Activated CD8-positive, alpha-beta T cell treated with anti-CD3 and anti-CD28 coated beads for 36 hours (primary cell): ENCODE measurements around the gene MYO9B. TPM values are rescaled to one million over a fixed set of nuclear protein-coding genes. Genes with fewer than 3 reads are reported as not detected.

ENCODE experiments used
- ATAC-seq: fragments of 200-7000 bp; cut with Tn5 transposase; one replicate; pipeline ENCODE4 v1.10.0; 2021; ENCODE audit warnings: mild to moderate bottlenecking, moderate library complexity
- CTCF ChIA-PET: fragments of 350-600 bp; sonication (Branson Sonifier 250); formaldehyde crosslinking; loops from one replicate; lab custom pipeline; 2021; ENCODE audit warnings: antibody characterized with exemption; lab: Charles Lee
- POLR2A ChIA-PET: fragments of 350-600 bp; sonication (Branson Sonifier 250); formaldehyde crosslinking; loops from one replicate; lab custom pipeline; 2021; ENCODE audit warnings: antibody characterized with exemption; lab: Charles Lee
- DNase-seq: peaks from one replicate; pipeline ENCODE4 v3.0.0-alpha.2; 2020
- H3K27ac Mint-ChIP-seq: one replicate; pipeline ENCODE4 v1.8.0; 2021; ENCODE audit warnings: mild to moderate bottlenecking, mixed read lengths
- H3K27me3 Mint-ChIP-seq: one replicate; pipeline ENCODE4 v1.8.0; 2021; ENCODE audit warnings: mixed read lengths
- H3K36me3 Mint-ChIP-seq: one replicate; pipeline ENCODE4 v1.8.0; 2021; ENCODE audit warnings: low read depth, mixed read lengths
- H3K4me1 Mint-ChIP-seq: one replicate; pipeline ENCODE4 v1.8.0; 2021; ENCODE audit warnings: low read depth, mixed read lengths
- H3K4me3 Mint-ChIP-seq: one replicate; pipeline ENCODE4 v1.8.0; 2021; ENCODE audit warnings: mild to moderate bottlenecking, moderate library complexity, mixed read lengths
- H3K9me3 Mint-ChIP-seq: one replicate; pipeline ENCODE4 v1.8.0; 2021; ENCODE audit warnings: mixed read lengths
- CTCF ChIP-seq: fragments of 200-600 bp; IDR thresholded peaks from one replicate; pipeline ENCODE4 v1.8.0; 2022; ENCODE audit warnings: antibody characterized with exemption, mild to moderate bottlenecking
- intact Hi-C: fragments of 100-400 bp; cut with micrococcal nuclease; formaldehyde crosslinking; loops from one replicate; pipeline ENCODE4 v1.10.0; 2022
- total RNA-seq, 2 experiments: library from RNA; stranded (reverse); gene quantifications; one replicate each; pipeline ENCODE4 v1.2.3, GENCODE V29; 2021

MYO9B gene
- 100 to 1,000 TPM; 111 to 112 TPM for total RNA-seq

- Mint-ChIP-seq H3K36me3 (peaks cover 45% of the 10 kb centered on the region), H3K4me3 (peak within 1 kb of the TSS; percentile 98), H3K27ac (peak within 1 kb of the TSS; percentile 98), H3K4me1 (peaks cover 54% of the 10 kb centered on the region), H3K9me3 (no peaks in the 10 kb centered on the region), H3K27me3 (no peaks in the 10 kb centered on the region)
- ChIA-PET CTCF (interaction anchor here (0.6 to 1.0 kb wide), 2 partner anchors 108 to 173 kb away, joined by 3 read pairs; no protein-coding TSS in a partner anchor), POLR2A (interaction anchor here (0.9 to 1.5 kb wide), 7 partner anchors 10 to 490 kb away, joined by 3 to 11 read pairs (median 5); no protein-coding TSS in a partner anchor)
- TF ChIP-seq CTCF = no peak
- intact Hi-C loops = loop anchor here (10.0 kb wide), 1 partner anchor 150 kb away; the partner anchor contains the start of gene OCEL1
- ATAC-seq = peak; percentile 90
- peak; percentile 99 for DNase-seq
Observed at GRCh38 chr19:17075035-17075863, at the start of gene MYO9B, which contains the start of gene HAUS8. Gene MYO9B, plus strand, starts transcription at chr19:17075777. Its CDS starts 25,941 bp downstream, at chr19:17101718. Gene HAUS8, minus strand, starts transcription at chr19:17075452. Its CDS starts 30 bp downstream, at chr19:17075422.

DNA sequence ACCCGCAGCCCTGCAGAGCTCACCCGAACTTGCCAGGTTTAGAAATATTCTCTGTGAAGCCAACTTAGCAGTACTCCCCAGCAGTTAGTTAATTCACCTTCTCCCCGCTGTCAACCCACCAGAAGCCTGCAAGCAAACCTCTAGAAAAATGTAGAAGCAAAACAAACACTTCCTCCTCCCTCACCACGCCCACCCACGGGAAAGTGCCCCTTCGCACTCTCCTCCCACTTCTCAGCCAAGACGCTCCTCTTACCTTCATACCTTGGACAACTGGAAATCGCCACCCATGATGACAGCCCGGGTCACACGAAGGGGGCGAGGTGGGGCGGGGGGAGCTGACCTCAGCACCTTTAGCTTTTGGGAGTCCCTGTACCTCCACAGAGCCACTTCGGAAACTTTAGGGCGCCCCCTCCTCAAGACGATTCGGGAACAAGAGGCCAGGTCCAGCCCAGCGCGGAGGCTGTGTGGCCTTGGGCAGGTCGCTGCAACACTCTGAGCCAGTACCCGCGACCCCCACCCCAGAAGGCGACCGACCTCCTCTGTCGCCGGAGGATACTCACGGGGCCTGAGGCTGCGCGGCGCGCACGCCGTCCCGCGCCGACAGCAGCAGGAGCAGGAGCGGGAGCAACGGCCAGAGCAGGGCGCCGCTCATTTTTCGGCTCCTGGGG lies 49.5 kb upstream of the MYO9B start:
- Mint-ChIP-seq H3K36me3 (peaks cover 2% of the 10 kb centered on the region), H3K27ac (no peak overlapping the region), H3K4me1 (peaks cover 6% of the 10 kb centered on the region), H3K4me3 (no peak overlapping the region), H3K9me3 (peaks cover 15% of the 10 kb centered on the region), H3K27me3 (peaks cover 39% of the 10 kb centered on the region)
- intact Hi-C loops = no loop called here
- CTCF ChIA-PET = no interaction called here
- no peak for TF ChIP-seq CTCF
- POLR2A ChIA-PET = no interaction called here
- DNase-seq (no peak), ATAC-seq (no peak)

DNA sequence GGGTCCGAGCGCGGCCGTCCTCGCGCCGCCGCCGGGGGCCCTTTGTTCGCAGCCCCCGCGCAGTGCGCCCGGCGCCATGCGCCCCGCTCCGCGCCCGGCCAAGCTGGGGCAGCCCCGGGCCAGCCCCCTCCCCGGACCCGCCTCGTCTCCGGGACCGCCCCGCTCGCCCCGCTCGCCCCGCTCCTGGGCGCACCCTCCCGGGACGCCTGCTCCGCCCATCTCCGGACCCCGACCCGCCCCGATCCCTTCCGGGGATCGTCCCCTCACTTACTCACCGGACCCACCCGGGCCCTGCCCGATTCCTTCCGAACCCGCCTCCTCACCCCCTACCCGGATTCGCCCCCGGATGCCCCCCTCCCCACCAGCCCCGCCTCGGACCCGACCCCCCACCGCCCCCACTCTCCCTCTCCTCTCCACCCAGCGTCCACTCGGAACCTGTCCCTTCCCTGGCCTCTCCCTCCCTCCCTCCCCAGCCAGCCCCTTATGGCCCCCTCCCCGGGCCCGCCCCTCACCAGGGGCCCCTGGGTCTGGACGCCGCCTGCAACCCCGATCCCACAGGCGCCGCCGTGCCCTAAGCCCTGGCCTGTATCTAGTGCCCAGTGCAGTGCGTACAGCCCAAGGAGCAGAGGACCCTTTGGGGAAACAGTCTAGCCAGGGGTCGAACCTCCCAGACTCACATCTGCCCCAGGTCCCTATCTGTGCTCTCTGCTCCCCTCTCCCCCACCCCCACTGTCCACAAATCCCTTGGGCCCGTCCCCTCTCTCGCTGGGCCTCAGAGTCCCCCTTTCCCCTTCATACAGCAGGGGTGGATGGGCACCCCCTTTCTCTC lies 48.7 kb upstream of the MYO9B start, which contains the start of gene CPAMD8:
TSS of gene CPAMD8 (minus strand) at position 105 of the 829 bp plus-strand sequence. CDS start 168 bp downstream, outside the sequence.
- intact Hi-C loops = no loop called here
- Mint-ChIP-seq H3K27ac (no peak within 1 kb of the TSS), H3K9me3 (peaks cover 15% of the 10 kb centered on the region), H3K36me3 (peaks cover 2% of the 10 kb centered on the region), H3K27me3 (peaks cover 39% of the 10 kb centered on the region), H3K4me1 (peaks cover 6% of the 10 kb centered on the region), H3K4me3 (no peak within 1 kb of the TSS)
- ATAC-seq (no peak), DNase-seq (no peak)
- no peak for TF ChIP-seq CTCF
- ChIA-PET POLR2A (no interaction called here), CTCF (no interaction called here)

- H3K9me3 Mint-ChIP-seq = peaks cover 15% of the 10 kb centered on the region
- DNase-seq (no peak), ATAC-seq (no peak)
- ChIA-PET POLR2A (no interaction called here), CTCF (no interaction called here)
- H3K4me3 Mint-ChIP-seq = no peak overlapping the region
- H3K27me3 Mint-ChIP-seq = peaks cover 42% of the 10 kb centered on the region
- peaks cover 2% of the 10 kb centered on the region for H3K36me3 Mint-ChIP-seq
- no peak for TF ChIP-seq CTCF
- intact Hi-C loops = no loop called here
- H3K27ac Mint-ChIP-seq = no peak overlapping the region
- peaks cover 6% of the 10 kb centered on the region for H3K4me1 Mint-ChIP-seq
Observed at GRCh38 chr19:17027535-17027975, 48.0 kb upstream of the MYO9B start.
